Stimulated activated CD4-positive, alpha-beta T cell treated with anti-CD3 and anti-CD28 coated beads, Interleukin-1b, Interleukin-23, amount 100 ng/mL, for 4 hours (primary cell): Measurements from ENCODE around the gene ABCA9.
"Not testable (repeated sequence)": the region's sequence is repeated elsewhere in the genome, so short reads cannot be mapped to it uniquely, and the experiment has no call there.

Experiments
- DNase-seq, 2 donors: peaks; one replicate each; pipeline ENCODE4 v3.0.0-alpha.2; 2020; ENCODE audit warnings: low read depth in 2 of 2

The ABCA9 gene

DNA sequence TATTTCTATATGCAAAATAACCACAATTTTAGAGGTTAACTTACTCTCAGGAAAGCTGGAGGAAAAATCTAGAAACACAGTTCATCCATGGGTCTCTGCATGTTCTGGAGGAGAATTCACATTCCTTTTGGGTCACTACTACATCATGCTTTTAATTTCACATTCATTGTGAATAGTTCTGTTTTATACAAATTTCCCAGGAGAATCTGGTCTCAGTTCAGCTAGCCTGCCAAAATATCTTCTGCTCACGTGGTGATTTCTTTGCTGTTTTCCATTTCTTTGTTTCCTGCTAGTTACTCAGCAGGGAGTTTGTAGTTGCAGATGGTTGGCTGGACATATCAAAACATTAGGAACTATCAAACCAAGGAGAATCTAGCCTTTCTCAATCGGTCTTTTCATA lies at the start of gene ABCA9:
ABCA9 (minus strand) TSS at position 106 of the 400 bp plus-strand sequence. CDS start 9,801 bp downstream, outside the sequence.
- DNase-seq, result no peak

GRCh38 chr17:69105907-69106730 lies 45.4 kb upstream of the ABCA9 start:
- no peak for DNase-seq

DNA sequence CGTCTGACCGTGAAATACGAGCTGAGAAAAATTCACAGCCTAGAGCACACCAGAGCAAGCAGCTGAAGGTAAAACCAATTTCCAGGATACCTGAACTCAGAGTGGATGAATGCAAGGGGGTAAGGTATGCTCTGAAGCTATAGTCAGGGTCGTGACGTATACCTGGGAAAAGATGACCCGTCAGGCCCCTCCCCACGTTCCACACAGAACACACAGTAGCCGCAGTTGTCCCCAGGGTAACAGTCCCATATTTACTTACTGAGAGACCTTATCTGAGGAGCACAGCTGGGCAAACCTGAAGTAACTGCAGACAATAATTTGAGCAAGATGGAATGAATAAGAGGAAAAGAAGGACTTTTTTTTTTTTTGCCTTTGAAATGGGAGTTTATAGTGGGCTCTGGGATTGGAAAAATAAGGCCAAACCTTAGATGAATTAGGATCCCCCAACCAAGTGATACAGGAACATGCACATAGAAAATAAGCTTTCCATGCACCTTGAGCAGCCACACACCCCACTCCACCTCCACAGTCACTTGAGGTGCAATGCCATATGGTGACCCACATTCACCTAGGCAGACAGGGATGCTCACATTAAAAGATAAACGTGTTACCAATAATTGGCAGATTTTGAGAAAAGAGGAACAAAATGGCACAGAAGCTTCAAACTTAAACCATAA lies 43.0 kb upstream of the ABCA9 start:
- DNase-seq, result no peak

- DNase-seq, result no peak
These were observed 37.9 kb upstream of the ABCA9 start for GRCh38 chr17:69098625-69099024.

- DNase-seq, result no peak
These were observed 35.8 kb upstream of the ABCA9 start for GRCh38 chr17:69096541-69096940.

DNA sequence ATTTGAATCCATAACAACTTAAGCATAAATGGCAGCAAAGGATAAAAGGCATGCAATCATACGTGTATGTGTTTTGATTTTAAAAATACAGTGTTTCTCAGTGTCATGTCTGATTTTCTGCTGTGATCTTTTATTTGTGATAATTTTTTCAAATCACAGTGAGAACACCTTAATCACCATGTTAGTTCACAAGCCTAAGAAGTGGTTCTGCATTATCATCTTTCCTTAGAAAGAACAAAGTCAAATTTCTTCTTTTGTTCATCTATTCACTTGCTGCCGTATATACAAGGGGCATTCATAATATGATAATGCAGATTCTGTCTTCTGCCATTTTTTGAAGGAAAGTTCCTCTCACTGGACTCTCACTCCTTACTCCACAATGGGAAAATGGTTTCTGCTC lies 33.3 kb upstream of the ABCA9 start:
- DNase-seq, result no peak

- DNase-seq, result no peak
These were observed 32.6 kb upstream of the ABCA9 start for GRCh38 chr17:69093279-69093789.

DNA sequence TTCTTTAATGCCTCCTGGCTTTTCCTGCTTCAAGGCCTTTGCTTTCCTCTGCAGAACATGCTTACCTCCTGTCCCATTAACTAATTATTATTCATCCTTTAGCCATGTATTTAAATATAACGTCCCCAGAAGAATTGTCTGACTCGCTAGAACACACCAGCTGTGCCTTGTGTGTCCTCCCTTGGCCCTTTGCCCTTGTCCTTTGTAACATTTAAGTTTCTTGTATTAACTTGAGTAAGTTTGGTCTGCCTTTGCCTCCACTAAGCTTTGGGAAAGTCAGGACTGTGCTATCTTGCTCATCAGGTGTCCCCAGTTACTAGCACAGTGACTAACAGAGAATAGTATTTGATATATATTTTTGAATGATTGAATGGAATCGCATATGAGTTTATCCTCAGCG lies 29.6 kb upstream of the ABCA9 start:
- no peak for DNase-seq

- DNase-seq, result no peak
These were observed 28.0 kb upstream of the ABCA9 start for GRCh38 chr17:69088643-69089200.

DNA sequence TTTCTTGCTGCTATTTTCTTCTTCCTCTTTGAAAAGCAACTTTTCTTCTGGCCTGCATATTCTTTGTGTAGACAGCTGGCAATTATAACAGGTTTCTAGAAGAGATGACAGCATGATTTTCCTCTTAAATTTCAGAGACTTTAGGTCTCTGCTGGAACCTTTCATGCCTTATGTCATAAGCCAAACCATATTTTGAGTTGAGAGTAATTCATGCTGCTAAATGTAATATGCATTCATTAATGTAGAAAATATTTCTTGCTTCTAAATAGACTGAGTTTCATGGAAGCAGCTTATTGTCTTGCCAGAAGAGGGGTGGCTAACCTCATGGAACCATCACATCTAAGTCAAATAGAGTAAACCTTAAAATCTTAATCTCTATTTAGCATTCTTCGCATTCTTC lies 25.9 kb upstream of the ABCA9 start:
- no peak for DNase-seq

DNA sequence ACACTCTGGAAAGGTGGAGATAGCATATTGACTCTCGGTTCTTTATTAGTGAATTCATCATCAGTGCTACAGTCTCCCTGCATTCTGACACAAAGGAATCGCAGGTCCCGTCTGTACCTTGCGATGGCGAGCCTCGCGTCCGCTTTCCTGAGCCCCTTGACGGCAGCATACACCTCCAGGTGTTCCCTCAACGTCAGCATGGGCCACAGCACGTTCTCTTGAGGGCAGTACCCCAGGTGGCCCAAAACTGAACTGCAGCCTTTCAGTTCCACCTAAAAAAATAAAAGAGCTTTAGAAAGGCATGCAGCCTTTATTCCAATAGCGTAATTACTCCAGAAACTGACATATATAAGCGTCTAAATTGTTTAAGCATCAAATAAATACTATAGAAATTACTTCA lies 24.2 kb upstream of the ABCA9 start:
- DNase-seq, result no peak

DNA sequence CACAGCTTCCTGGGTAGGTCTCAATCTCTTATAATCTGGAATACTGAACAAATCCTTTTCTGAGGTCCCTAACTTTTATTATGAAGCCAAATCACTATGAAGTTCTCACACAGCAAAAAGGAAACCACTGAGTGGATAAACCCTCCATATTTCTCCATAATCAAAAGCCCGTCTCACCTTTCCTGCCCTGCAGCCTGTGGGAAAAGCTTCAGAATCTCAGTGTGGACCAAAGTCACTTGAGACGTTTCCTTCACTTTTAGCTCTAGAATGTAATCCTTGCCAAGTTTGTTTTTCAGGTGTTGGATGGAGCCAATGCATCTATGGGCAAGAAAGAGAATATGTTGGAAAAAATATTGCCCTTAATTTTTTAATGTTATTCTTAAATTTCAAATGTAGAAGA lies 22.0 kb upstream of the ABCA9 start:
- no peak for DNase-seq

DNA sequence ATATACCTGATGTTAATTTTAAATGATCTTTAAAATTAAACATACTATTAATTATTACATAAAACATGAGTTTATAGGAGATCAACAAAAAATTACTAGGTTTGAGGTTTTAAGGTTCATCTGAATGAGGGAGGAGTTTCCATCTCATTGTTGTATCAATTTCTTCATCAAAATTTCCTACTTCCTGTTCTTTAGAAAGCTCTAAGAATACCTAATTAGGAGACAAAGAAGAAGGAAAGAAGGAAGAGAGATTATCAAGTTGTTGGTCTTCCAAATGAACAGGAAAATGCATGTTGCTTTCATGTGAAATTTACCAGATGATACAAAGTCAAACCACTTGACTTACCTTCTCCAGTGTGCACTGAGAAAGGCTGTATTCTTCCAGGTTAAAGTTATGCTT lies 18.1 kb upstream of the ABCA9 start:
- no peak for DNase-seq

DNA sequence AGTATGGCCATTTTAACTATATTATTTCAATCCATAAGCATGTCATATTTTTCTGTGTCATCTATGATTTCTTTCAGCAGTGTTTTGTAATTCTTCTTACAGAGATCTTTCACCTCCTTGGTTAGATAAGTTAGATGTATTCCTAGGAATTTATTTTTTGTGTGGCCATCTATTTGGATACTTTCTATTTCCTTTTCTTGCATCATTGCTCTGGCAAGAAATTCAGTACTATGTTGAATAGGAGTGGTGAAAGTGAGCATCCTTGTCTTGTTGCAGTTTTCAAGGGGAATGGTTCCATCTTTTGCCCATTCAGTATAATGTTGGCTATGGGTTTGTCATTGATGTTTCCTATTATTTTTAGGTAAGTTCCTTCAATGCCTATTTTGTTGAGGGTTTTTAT lies 15.1 kb upstream of the ABCA9 start:
- DNase-seq, result no peak

GRCh38 chr17:69073392-69073791 lies 12.7 kb upstream of the ABCA9 start:
- DNase-seq, result not testable (repeated sequence)

- DNase-seq, result not testable (repeated sequence)
These were observed 12.1 kb upstream of the ABCA9 start for GRCh38 chr17:69072803-69073256.

DNA sequence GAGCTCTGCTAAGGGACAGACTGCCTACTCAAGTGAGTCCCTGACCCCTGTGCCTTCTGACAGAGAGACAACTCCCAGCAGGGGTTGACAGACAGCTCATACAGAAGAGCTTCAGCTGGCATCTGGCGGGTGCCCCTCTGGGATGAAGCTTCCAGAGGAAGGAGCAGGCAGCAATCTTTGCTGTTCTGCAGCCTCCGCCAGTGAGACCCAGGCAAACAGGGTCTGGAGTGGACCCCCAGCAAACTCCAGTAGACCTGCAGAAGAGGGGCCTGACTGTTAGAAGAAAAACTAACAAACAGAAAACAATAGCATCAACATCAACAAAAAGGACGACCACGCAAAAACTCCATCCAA lies 10.5 kb upstream of the ABCA9 start:
- DNase-seq, result not testable (repeated sequence)

GRCh38 chr17:69070378-69071232 lies 9.9 kb upstream of the ABCA9 start:
- DNase-seq, result not testable (repeated sequence)

DNA sequence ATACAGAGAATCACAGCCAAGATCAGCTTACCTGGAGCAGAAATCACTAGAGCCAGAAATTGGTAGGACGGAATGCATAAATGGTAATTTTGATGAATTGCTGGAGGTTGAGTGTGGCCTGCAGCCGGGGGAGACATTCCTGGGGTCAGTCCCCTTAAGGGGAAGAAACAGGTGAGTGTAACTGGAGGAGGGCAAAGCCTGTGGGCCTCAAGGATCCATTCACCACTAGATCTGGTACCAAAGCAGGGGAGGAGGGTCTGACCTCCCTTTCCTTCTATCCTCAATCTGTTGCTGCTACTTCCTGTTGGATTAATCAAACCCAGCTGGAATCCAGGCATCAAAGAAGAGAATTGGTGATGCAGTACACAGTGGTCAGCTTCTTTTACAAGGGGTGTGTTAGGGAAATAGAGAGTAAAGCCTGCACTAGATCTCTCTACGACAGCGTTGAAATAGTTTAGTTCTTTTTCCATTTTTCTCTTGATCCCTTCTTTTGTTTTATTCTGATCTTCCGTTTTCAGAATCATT lies 8.6 kb upstream of the ABCA9 start:
- DNase-seq, result no peak

- DNase-seq, result no peak
These were observed 6.7 kb upstream of the ABCA9 start for GRCh38 chr17:69067274-69068047.

- no peak for DNase-seq
These were observed 5.8 kb upstream of the ABCA9 start for GRCh38 chr17:69066482-69066881.
